ENCODE measurements around the gene LDB3.

Gene LDB3

GRCh38 chr10:86706401-86706841, 38.1 kb downstream of the LDB3 start:
- no peak for DNase-seq (ENCODE audit: low read depth)

- no peak for DNase-seq (ENCODE audit: low read depth)
Measured at GRCh38 chr10:86706977-86707376, 38.7 kb downstream of the LDB3 start.

DNA sequence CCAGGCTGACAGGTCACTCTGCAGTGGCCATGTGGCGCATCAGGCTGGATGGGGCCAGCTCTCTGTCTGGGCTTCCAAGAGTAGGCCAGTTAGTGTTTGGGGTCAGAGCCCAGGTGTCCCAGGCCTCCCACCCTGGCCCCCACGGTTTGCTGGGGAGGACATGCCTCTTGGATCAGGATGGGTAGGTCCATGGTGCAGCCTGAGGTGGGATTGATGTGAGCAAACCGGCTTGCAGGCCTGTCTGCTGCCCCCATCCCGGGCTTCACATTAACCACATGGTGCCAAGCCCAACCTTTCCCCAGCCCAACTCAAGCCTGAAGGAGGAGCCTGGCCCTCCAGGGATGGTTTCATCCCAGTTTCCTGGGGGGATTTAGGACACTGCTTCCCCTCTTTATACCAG, 39.2 kb downstream of the LDB3 start:
- no peak for DNase-seq (ENCODE audit: low read depth)

DNA sequence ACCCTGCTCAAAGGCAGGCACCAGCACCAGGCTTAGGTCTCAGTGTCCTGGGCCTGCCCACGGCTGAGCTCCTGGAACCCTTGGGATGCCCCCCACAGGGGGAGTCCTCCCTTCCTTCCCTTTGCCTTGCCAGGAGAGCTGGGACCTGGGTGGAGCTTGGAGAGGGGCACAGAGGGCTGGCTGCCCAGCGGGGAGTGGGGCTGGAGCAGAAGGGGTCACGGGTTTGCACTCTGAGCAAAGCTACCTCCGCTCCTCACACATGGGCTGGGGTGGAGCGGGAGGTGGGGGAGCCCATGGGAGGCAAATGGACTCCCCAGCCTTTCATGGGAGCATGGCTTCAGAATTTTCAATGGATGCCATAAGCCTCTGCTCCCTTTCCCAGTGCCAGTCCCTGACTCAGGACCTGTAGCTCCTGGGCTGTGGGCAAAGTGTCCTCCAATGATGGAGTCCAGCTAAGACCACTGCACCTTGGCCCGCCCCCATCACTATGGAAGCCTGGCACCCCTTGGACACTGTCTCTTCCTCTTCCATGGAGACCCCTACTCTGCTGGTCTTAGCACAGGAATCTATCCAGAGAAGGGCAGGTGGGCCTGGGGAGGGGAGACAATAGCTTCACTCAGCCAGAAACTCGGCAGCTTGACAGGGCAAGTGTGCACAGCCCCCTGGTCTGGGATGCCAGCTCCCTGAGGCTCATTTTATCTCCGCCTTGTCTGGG, 39.9 kb downstream of the LDB3 start:
- DNase-seq (ENCODE audit: low read depth), result no peak

DNA sequence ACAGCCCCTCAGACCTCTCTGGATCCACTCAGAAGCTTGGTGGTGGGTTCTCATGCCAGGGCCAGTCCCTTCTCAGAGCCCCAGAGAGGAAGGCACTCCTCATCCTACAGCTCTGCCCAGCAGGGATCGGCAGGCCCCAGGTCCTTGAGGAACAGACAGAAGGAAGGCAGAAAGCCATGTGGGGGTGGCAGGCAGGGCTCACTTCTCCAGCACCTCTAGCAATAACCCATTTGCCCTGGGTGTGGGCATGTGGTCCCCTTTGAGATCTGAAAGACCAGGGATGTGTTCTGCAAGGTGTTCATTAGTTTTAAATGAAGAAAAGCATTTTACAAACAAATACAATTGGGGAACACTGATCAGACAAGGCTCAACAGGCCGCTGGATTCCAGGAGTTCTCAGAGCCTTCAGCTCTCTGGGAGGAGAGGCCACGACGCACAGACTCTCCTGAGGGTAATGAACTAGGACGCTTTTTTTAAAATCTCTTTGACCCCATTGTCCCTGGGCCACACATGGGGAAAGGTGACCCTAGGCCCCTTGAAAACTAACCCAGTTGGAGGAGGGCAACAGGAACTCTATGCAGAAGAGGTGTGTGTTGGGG, 40.6 kb downstream of the LDB3 start:
- no peak for DNase-seq (ENCODE audit: low read depth)

- no peak for DNase-seq (ENCODE audit: low read depth)
Measured at GRCh38 chr10:86709396-86710185, 41.3 kb downstream of the LDB3 start.

DNA sequence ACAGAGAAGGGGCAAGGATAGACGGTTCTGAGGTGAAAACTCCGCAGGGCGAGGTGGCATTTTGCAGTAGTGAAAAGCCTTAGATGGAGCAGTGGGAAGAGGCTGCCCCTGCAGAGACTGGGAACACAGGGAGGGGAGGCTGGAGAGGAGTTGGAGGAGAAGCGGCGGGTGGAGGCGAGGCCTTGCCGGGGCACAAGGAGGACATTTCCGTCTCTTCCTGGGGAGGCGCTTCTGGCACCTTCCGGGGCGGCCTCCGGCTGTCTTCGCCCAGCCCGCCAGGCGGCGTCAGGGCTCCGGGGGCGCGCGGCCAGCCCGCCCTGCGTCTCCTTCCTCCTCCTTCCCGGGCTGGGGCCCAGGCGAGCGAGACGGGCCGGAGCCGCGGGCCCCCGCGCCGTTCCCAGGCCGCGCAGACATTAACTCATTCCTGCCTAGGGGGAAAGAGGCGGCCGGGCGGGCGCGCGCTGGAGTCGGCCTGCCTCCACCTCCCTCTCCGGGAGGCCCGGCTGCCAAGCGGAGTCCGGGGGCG, 42.7 kb downstream of the LDB3 start:
- peak; percentile 91 for DNase-seq (ENCODE audit: low read depth)

DNA sequence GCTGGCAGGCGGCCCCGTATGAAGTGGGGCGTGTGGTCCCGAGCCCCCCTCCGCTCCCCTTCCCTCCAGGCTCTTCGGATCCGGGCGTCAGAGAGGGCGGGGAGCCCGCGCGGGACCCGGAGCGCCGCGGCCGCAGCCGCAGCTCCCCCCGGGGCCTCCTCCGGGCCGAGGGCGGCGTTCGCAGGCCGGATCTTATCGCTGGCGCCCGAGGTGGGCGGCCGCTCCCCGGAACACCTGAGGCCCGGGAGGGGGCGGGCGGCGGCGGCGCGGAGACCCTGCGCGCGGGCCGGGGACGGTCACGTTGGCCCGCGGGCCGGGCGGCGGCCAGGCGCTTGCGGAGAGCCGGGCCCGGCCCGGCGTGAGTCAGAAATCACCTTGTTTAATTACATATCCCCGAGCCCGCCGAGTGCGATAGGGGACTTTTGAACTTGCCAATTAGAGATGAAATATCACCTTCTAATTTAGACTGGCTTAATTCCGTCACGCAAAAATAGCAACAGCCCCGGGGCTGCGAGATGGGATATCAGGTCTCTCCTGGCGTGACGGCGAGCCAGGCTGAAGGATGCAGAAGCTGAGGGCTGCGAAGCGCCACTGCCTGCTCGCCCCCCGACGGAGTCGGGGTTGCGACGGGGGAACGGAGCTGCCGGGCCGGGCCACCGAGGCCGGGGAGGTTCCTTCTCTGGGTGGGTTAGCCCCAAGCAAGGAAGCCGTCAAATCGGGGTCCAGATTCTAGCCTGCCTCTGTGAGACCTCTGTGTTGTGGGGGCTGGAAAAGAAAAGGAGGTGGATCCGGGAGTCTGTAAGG, 43.4 kb downstream of the LDB3 start:
- DNase-seq (ENCODE audit: low read depth), result peak; percentile 41

DNA sequence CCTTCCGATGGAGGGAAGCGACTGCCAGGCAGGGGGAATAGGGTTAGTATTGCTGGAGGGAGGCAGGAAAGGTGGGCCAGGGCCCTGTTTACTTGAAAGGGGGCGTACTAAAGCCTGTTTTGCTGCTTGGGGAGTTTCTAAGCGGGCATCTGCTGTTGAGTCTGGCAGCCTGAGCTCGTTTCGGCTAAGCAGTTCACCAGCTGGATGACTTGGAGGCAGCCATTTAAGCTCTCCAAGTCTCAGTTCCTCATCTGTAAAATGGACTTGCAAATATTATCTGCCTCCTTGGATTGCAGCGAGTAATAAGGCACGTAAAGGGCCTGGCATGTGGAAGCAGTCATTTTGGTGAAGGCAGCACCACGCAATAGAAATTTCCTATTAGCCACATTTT, 44.0 kb downstream of the LDB3 start:
- DNase-seq (ENCODE audit: low read depth), result no peak

DNA sequence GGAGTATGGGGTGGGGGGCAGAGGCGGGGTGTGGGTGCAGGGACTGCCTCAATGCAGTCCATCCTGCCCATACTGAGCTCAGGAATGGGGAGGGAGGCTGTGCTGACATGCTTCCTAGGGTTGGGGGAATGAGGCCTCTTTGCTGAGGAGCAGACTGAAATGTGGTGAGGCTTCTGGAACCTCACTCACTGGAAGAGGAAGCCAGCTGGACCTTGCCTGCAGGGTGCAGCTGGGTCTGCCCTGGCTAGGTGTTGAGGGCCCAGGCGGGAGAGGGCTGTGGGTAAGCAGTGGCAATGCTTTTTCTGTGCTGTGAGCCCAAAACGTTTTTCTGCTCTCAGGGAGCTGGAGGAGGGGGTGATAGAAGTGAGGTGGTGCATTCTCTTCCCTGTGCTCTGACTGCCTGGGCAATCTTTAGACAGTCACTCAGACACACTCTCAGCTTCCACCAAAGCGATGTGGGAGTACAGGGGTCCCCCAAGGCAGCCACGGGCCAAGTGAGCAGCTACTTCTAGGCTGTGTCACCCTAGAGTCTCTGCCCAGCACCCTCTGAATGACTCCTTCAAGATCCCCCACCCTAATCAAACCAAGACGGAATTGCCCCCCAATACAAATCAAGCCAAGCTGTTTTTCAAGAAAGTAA, 47.0 kb downstream of the LDB3 start:
- no peak for DNase-seq (ENCODE audit: low read depth)

GRCh38 chr10:86715836-86716235, 47.5 kb downstream of the LDB3 start:
- DNase-seq (ENCODE audit: low read depth), result no peak

DNA sequence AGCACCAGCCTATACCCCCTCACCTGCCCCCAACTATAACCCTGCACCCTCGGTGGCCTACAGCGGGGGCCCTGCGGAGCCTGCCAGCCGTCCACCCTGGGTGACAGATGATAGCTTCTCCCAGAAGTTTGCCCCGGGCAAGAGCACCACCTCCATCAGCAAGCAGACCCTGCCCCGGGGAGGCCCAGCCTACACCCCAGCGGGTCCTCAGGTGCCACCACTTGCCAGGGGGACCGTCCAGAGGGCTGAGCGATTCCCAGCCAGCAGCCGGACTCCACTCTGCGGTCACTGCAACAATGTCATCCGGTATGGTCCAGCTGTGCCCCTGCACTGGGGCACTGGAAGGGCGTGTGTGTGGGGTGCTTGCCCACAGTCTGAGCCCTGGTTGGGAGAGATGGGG, 48.2 kb downstream of the LDB3 start:
- DNase-seq (ENCODE audit: low read depth), result no peak

- DNase-seq (ENCODE audit: low read depth), result no peak
Measured at GRCh38 chr10:86718556-86718955, 50.2 kb downstream of the LDB3 start.

DNA sequence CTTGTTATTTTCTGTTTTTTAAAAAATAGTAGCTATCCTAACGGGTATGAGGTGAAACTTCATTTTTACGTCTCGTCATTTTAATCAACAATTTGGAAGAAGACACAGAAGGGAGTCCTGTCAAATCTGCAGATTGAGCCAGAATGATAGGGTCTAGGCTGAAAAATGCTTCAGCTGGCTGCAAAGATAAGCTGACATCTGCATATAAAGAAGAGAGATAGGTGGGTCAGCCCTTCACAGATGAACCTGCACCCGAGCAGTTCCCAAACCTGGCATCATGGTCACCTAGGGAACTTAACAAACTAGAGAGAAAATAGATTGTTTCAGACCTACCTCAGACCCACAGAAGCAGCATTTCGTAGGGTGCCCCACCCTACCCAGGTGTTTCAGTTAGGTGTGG, 52.9 kb downstream of the LDB3 start:
- DNase-seq (ENCODE audit: low read depth), result no peak

DNA sequence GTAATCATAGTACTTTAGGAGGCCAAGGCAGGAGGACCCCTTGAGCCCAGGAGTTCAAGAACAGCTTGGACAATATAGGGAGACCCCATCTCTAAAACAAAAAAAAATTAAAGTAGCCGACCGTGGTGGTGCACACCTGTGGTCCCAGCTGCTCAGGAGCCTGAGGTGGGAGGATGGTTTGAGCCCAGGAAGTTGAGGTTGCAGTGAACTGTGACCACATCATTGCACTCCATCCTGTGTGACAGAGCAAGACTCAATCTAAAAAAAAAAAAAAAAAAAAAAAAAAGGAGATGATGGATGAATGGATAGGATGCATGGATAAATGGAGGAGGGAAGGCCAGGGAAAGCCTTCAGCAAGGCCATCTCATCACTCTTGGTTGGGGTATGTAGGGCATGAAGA, 54.7 kb downstream of the LDB3 start:
- DNase-seq (ENCODE audit: low read depth), result no peak

GRCh38 chr10:86724445-86724844, 56.1 kb downstream of the LDB3 start:
- no peak for DNase-seq (ENCODE audit: low read depth)

- DNase-seq (ENCODE audit: low read depth), result no peak
Measured at GRCh38 chr10:86725980-86726676, 57.8 kb downstream of the LDB3 start.

DNA sequence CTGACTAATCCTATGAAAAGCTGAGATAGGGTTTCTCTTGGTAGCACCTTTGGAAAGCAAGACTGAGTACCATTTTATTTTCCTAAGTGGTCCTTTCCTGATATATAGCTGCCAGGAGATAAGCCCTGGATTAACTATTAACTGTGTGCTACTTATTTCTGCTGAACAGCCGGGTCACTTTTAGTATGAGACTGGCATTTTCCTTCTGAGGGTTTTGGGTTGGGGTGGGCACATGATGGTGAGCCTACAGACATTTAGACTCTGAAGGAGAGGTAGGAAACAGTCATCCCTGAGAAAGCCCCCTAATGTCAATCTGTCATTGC, 58.3 kb downstream of the LDB3 start:
- no peak for DNase-seq (ENCODE audit: low read depth)

DNA sequence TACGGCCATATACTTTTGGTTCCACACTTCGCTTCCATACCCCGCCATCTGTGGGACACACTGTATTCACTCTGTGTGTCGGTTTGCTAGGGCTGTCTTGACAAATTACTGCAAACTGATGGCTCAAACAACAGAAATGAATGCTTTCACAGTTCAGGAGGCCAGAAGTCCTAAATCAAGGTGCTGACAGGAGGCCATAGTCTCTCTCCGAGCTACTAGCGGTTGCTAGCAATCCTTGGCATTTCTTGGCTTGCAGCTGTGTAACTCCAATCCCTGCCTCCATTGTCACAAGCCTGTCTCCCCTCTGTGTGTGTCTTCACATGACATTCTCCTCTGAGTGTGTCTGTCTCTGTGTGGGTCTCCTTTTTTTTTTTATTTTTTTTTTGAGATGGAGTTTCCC, 59.2 kb downstream of the LDB3 start:
- DNase-seq (ENCODE audit: low read depth), result no peak

GRCh38 chr10:86728056-86728455, 59.7 kb downstream of the LDB3 start:
- no peak for DNase-seq (ENCODE audit: low read depth)

GRCh38 chr10:86729677-86730076, 61.4 kb downstream of the LDB3 start:
- DNase-seq (ENCODE audit: low read depth), result no peak

Measured in iris pigment epithelial cell (primary cell).